HuH-7 (cell line): Measurements from ENCODE around the gene SERBP1.
"Not testable (repeated sequence)": the region's sequence is repeated elsewhere in the genome, so short reads cannot be mapped to it uniquely, and the experiment has no call there.

Experiments
- DNase-seq: peaks from one replicate; pipeline ENCODE4 v3.0.0; 2011; ENCODE audit warnings: low spot score

Gene SERBP1

DNA sequence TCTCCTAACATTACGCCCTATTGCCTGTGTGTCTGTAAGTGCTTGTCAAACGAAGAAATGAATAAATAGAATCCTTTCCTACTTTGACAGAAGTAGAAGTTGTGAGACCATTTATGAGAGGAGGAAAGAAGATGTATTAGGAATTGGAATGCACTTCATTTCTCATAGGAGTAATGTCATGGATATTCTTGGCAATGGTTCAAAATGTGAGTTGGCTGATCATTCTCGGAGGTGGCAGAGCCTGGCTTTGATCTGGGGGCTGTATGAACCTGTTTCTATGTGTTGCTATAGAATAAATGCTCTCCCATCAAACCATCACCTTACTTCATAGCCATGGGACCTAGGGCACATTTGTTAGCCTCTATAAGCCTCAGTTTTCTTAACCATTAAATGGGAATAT lies 10.1 kb upstream of the SERBP1 start:
- DNase-seq = no peak

DNA sequence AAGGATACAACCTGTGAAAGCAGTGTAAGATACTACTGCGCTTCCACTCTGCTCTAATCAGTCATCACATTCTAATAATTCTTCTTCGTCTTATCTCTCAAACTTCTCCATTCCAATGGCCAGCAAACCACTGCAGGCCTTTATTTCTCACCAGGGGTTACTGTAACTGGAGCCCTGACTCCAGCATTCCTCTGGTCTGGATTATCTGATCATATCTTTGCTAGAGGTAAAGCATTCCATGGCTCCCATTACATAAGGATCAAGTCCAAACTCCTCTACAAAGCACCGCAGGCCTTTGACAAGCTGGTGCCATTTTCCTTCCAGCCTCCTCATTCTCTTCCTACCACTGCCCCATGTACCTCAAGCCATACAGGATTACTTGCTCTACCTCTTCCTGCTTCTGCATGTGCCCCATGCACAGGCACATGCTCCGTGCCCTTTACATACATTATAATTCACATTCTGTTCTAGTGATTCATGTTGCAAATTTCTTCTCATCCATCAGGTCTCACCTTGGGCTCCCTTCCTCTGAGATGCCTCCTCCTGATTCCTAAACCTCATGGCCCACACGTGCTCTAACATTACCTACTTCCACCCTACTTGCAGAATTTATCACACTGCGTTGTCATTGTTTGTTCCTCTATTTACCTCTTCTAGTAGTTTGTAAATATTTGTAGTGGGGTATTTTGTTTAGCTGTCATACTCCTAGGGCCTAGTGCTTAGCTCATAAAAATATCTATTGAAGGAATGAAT lies 9.3 kb upstream of the SERBP1 start:
- no peak for DNase-seq

DNA sequence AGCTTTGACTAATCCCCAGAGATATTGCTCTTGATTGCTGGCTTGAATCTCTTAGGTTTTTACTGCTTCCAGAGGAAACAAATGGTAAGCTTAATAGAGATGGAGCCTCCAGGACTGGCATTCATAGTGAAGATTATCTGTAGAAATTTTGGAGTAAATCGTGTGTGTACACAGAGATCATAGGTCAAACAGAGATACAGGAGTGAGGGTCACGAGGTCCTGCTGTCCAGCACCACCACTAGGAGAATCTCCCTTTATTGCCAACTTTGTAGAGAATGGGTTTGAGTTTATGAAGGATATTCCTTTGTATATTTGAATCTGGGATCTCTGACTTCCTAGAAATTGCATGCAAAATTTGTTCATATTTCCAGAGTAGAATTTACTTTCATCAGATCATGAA lies 7.8 kb upstream of the SERBP1 start:
- no peak for DNase-seq

- DNase-seq = no peak
Measured at GRCh38 chr1:67436511-67437055, 6.4 kb upstream of the SERBP1 start.

GRCh38 chr1:67434491-67434890 lies 4.3 kb upstream of the SERBP1 start:
- DNase-seq = no peak

DNA sequence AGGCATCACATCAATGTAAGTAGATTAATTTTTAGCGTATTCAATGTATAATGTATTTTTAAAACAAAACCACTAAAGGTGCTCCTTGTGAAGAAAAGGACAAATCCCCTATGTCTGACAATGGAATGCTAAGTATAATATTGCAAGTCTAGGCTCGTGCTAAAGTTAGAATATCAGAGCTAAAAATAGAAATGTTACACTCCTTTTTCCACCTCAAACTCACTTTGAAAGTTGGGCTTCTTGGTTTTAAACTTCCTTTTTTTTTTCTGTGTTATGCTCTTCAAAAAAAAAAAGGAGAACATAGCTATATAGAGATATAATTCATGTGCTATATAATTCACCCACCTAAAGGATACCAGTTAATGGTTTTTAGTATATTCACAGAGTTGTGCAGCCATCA lies 3.6 kb upstream of the SERBP1 start:
- no peak for DNase-seq

GRCh38 chr1:67432745-67433144 lies 2.5 kb upstream of the SERBP1 start:
- DNase-seq = no peak

DNA sequence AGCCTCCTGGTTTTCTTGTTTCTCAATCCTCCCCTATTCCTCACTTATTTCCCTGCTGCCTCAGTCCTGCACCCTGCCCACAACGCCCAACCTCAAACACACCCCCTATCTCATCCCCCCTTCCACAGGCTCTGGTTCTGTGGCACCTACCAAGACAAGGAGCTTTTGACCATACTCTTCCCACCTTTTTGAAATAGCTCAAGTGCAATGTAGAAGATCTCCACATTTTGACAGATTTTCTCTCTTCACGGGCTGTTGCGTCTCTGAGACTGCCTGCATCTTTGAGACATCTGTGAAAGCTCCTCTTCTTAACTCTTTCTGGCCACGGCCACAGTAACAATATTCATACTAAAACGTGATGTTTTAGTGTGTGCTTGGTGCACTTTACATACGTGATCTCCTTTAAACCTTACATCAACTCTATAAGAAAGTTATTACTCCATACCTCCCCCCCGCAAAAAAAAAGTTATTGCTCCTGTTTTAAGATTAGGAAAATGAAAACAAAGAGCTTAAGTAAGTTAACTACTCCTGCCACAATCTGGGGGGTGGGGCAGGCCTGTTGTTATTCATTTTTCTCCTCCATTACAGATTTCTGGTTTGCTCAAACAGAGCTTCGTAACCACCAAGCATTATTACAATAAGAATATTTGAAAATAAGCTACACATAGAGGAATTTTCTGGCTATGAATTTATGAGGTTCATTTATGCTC lies 1.8 kb upstream of the SERBP1 start:
- DNase-seq = peak; percentile 22

DNA sequence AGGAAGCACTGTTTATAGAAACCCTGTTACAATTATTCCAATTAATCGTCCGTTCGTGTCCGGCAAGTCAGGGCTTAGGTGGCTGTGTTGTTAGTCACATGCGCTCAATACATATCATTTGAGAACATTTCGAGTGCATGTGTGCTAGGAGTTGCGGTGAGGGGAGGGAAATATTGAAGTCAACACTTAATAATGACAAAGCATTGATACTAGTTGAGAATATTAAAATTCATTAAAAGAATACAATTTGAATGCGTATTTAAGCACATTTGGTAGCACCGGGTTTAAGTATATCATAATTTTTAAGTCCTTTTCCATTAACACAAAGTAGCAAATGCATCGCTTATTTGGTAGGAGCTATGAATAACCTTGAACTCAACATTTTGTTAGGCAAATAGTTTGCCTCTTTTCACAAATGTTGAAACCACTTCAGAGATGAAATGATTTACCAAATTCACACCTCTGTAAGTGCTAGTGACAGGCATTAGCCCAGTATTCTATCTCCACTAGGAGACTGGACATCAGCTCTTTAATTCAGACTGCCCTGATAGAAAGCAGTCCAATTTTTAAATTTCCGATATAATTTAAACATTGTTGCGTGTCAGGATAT lies 1.1 kb upstream of the SERBP1 start:
- no peak for DNase-seq

DNA sequence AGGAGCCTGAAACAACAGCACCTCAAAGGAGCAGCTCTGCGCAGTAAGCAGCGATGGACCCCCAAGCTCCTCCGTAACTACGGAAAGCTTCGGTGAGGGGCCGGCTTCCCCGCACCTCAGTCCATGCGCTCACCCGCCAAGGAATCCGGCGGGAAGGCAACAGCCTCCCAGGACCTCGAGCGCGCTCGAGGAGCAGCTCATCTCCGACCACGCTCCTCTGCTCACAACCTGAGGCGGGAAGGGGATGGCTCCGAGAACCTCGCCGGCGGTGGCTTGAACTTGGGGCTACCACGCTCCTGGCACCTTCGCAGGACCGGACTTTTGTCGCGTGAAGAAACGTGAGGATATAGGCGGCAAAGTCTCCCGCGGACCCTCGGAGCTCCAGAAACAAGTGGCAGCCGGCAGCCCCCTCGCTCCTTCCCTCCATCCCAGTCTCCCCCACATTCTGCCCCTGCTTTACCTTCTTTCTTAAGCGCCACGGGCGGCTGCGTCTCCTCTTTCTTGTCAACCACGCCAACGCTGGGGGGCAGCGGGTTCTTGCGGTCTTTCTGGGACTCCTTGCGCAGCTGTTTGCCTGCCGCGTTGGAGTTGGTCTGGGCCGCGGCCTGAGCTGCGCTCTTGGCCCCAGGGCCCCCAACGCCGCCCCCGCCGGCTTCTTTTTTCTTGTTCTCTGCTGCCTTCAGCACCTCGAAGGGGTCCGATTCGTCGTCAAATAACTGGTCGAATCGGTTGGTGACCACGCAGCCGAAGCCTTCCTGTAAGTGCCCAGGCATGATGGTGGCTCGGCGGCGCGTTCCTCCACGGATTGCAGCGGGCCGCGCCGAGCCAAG lies 459 bp downstream of the SERBP1 start:
- DNase-seq = no peak

DNA sequence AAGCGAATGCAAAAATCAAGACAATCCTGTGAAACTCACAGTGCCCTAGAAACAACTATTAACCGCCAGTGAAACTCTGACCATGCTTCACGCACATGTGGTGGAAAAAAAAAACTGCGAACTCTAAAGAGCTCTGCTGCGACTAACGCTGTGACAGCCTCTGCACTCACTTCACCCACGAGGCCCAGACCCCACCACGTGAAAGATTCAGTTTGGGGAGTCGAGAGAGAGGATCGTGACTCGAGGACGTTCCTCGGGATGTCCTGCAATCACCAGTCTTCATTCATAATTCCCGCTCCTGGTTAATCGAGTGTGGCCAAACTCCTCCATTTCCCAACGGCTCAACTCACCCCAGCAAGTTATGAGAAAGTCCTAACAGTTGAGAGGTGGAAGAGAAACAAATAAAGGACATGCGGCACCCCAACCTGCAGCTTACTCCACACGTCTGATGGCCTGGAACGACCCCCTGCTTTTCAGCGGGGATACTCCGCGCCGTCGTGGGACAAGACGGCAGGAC lies 1.1 kb downstream of the SERBP1 start:
- DNase-seq = no peak

DNA sequence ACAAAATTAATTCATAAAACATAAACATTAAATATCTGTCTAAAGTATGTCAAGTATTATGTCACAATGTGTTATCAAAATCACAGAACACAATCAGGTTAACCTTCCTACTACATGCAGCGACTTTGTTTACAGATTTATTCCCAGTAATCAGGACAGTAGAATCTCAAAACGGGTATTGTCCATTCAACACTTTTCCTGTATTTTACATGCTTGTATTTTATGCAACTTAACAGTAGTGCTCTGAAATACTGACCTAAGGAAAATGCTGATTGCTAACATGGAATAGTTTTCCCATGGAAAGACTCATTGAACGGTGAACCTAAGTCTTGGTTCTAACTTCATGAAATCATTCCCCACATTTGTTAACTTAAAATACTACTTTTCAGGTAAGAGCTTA lies 2.3 kb downstream of the SERBP1 start:
- no peak for DNase-seq

DNA sequence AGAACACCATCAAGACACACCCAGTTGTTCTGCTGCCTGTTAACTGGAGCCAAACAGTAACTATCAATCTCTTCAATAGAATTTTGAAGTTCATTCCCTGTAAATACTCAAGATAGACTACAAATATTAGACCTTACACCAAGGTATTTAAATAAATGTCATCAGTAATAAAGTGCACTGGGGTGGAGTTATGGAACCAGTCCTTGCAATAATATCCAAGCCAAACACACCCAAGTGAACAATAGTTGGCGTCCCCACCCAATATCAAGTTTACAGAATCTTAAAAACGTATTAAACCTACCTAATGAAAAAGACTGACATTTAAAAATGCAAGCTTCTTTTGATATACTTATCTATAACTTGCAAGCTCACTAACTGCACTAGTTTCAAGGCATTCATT lies 2.7 kb downstream of the SERBP1 start:
- DNase-seq = no peak

GRCh38 chr1:67420835-67421492 lies 9.2 kb downstream of the SERBP1 start:
- DNase-seq = no peak

DNA sequence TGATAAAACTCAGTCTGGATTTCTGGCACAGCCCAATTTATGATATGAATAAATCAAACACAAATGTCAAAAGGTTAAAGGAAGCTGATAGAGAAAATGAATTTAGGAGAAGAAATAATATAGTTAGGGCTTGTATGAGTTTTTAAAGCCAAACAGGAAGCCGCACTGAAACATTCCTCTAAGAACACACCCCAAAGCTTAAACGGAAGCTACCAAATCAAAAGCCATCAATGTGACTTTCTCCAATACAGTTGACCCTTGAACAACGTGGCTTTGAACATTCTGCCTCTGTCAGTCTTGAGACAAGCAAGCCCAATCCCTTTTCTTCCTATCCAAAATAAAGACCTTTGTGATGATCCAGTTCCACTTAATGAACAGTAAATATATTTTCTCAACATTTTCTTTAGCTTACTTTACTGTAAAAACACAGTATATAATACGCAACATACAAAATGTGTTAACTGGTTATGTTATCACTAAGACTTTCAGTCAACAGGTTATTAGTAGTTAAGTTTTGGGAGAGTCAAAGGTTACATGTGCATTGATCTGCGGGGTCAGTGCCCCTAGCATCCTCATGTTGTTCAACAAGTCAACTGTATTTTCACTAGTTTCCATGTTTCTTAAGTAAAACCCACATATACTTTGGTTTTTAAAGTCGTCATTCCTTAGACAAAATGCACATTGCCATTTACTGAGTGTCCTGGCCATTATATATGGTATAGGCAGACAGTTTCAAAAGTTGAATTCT lies 11.2 kb downstream of the SERBP1 start:
- no peak for DNase-seq

DNA sequence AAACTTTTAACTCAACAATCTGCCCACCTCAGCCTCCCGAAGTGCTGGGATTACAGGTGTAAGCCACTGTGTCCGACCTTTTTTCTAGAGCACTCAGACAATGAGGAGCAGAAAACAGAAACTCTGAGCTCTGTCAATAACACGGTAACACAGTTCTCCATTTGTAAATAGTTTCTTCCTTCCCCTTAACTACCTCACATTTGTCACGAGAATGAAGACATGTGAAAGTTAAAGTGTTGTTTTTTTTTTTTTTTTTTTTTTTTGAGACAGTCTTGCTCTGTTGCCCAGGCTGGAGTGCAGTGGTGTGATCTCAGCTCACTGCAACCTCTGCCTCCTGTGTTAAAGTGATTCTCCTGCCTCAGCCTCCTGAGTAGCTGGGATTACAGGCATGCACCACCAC lies 12.5 kb downstream of the SERBP1 start:
- DNase-seq = not testable (repeated sequence)

DNA sequence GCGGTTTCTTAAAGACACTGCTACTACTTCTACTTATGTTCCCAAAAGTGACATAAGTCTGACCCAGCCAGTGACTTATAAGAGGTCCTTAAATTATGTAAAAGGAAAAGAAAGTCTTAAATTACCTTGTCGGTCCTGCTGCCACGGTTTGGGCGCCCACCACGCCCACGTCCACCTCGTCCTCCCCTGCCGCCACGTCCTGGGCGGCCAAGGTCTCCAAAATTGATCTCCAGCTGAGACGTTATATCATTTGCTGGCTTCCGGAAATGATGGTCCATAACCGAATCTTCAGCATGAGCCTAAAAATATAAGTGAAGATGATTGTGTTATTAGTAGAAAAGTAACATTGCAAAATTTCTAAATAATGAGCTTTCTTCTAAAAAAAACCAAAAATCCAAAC lies 15.2 kb downstream of the SERBP1 start:
- DNase-seq = no peak

DNA sequence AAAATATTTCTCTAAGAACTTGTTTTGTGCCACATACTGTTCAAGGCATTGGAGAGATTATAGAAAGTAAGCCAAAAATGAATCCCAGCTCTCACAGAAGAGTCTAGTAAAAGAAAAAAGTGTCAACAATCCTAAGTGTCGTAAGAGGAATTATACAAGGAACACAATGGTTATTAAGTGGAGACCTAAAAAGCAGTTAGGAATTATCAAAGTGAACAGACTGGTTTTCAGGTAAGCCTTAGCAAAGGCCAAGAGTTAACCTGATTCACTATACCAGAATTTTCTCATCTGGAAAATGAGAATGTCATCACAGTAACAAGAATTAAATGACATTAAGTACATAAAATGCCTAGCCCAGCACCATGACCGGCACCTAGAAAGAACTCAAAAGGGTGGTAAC lies 15.6 kb downstream of the SERBP1 start:
- no peak for DNase-seq

GRCh38 chr1:67413101-67413500 lies 17.1 kb downstream of the SERBP1 start:
- DNase-seq = not testable (repeated sequence)

GRCh38 chr1:67408148-67408547 lies 22.1 kb downstream of the SERBP1 start:
- no peak for DNase-seq

DNA sequence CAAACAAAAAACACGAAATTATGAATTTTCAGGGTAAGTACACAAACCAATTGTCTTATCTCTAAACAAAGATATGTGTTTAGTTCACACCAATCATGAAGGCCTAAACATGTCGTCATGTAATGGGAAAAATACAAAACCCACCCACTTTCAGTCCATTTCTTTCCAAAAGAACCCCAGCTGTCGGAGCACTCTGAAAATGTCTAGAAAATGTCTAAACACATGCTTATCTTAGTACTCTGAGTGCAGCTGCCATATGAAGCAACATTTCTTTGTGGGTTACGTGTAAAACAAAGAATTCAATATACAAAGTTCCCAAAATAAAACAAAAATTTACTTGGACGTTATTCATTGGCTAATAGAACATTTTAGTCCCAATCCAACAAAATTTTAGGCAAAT lies 22.7 kb downstream of the SERBP1 start:
- no peak for DNase-seq
